PC-3 (cell line): ENCODE results near the gene RIPK3.

ENCODE experiments used
- EZH2phosphoT487 ChIP-seq: fragments of 300-600 bp; sonication (generic); IDR thresholded peaks from 2 replicates; pipeline ENCODE4 v1.6.1; 2018; ENCODE audit warnings: mild to moderate bottlenecking, antibody characterized with exemption, low read length, borderline replicate concordance
- TF ChIP-seq, protein P1 (sequence below): fragments of 300-600 bp; sonication (generic); conservative IDR thresholded peaks from 2 replicates; pipeline ENCODE4 v1.5.1; 2017; ENCODE audit warnings: antibody characterized with exemption, low read depth, mild to moderate bottlenecking, low read length

DNA sequence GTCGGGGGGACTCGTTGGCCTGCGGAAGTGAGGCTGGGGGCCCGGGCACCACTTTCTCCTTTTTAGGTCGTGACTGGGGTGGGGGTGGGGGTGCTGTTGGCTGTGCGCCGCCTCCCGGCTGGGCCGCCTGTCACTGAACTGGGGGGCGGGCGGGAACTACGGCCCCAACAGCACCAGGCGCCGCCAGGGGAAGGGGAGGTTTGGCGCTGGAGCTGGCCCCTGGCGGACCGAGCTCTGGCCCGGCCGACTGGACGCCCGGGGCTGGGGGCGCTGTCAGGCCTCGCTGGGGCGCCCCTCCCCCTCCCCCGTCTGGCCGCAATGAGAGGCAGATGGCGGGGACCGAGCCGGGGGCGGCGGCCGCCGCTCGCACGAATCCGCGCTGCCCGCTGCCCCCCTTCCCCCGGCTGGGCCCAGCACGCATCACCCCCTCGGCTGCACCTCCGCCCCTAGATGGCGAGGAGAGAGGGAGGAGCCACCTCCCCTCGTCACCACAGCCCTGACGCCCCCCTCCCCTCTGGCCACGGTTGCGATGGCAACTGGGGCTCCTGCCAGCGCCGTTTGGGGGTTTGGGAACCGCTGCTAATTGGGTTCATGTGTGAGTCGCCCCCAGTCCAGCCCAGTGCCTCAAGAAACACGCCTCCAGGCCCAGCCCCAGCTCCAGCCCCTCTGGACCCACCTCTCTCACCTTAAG, 28.9 kb upstream of the RIPK3 start:
- TF ChIP-seq, protein P1, sequence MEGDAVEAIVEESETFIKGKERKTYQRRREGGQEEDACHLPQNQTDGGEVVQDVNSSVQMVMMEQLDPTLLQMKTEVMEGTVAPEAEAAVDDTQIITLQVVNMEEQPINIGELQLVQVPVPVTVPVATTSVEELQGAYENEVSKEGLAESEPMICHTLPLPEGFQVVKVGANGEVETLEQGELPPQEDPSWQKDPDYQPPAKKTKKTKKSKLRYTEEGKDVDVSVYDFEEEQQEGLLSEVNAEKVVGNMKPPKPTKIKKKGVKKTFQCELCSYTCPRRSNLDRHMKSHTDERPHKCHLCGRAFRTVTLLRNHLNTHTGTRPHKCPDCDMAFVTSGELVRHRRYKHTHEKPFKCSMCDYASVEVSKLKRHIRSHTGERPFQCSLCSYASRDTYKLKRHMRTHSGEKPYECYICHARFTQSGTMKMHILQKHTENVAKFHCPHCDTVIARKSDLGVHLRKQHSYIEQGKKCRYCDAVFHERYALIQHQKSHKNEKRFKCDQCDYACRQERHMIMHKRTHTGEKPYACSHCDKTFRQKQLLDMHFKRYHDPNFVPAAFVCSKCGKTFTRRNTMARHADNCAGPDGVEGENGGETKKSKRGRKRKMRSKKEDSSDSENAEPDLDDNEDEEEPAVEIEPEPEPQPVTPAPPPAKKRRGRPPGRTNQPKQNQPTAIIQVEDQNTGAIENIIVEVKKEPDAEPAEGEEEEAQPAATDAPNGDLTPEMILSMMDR = no peak
- no peak for TF ChIP-seq EZH2phosphoT487
